K562 (cell line): ENCODE measurements around the gene KRTCAP2. TPM values are rescaled to one million over a fixed set of nuclear protein-coding genes. Genes with fewer than 3 reads are reported as not detected.

Experiments used
- BCL6 ChIP-seq: fragments of 250-450 bp; sonication (Bioruptor Pico); IDR thresholded peaks from 2 replicates; pipeline ENCODE4 v1.4.0; 2020
- BMI1 ChIP-seq: fragments of 150-350 bp; IDR thresholded peaks from 2 replicates; pipeline ENCODE4 v1.6.1; 2014; ENCODE audit warnings: low read length
- CBX3 ChIP-seq, 2 experiments: IDR thresholded peaks; 1 replicate in 1 of 2; 2 replicates in 1 of 2; pipeline ENCODE4 v1.6.1; 2012; ENCODE audit warnings: inconsistent platforms in 2 of 2, low read length in 2 of 2, borderline replicate concordance in 1 of 2, control low read depth in 1 of 2
- E2F8 ChIP-seq: fragments of 450-650 bp; IDR thresholded peaks from 2 replicates; pipeline ENCODE4 v1.7.1; 2018; ENCODE audit warnings: mild to moderate bottlenecking, low read depth; ENCODE audit not compliant: partially characterized antibody
- MTA2 ChIP-seq: fragments of 450-650 bp; IDR thresholded peaks from 2 replicates; pipeline ENCODE4 v1.6.1; 2016; ENCODE audit warnings: low read depth
- MYC ChIP-seq, 2 experiments: fragments of 250-450 bp in 1 of 2; sonication (Bioruptor Pico) in 1 of 2; IDR thresholded peaks; 2 replicates each; pipeline versions ENCODE4 v1.5.1 to v1.6.1; 2012 to 2021; ENCODE audit warnings: low read depth in 2 of 2, borderline replicate concordance in 1 of 2, improper control_type of control experiment in 1 of 2, low read length in 1 of 2, mild to moderate bottlenecking in 1 of 2, moderate library complexity in 1 of 2
- NCOA1 ChIP-seq: fragments of 450-650 bp; IDR thresholded peaks from 2 replicates; pipeline ENCODE4 v1.6.1; 2016; ENCODE audit warnings: low read depth
- NKRF ChIP-seq: fragments of 450-650 bp; IDR thresholded peaks from 2 replicates; pipeline ENCODE4 v1.6.1; 2016; ENCODE audit warnings: borderline replicate concordance
- RBM34 ChIP-seq: fragments of 200-400 bp; formaldehyde crosslinking; IDR thresholded peaks from 2 replicates; pipeline ENCODE4 v1.6.1; 2018; ENCODE audit warnings: low read length, borderline replicate concordance; ENCODE audit not compliant: insufficient read depth
- TRIM25 ChIP-seq: fragments of 450-650 bp; IDR thresholded peaks from 2 replicates; pipeline ENCODE4 v1.7.0; 2016; ENCODE audit warnings: borderline replicate concordance
- ZNF318 ChIP-seq, 2 experiments: fragments of 450-650 bp; IDR thresholded peaks; 2 replicates each; pipeline ENCODE4 v1.6.1; 2016; ENCODE audit warnings: mild to moderate bottlenecking in 2 of 2, borderline replicate concordance in 1 of 2, low read depth in 1 of 2, moderate library complexity in 1 of 2
- polyA plus RNA-seq, 8 experiments: library from polyadenylated mRNA; depleted of rRNA in 4 of 8; stranded (reverse) in 5 of 8; unstranded in 3 of 8; fragments of >200 nt; fragmentation: Nextera tagmentation in 2 of 8; fragmentation: Illumina TruSeq in 1 of 8; extraction: Ambion mirVana in 2 of 8; extraction: Trizol in 1 of 8; gene quantifications; 2 replicates each; pipeline versions ENCODE4 v1.2.1 to v1.2.3, GENCODE V29; 2011 to 2014; ENCODE audit warnings: inconsistent platforms in 1 of 8, missing spikeins in 1 of 8
- total RNA-seq, 7 experiments: library from RNA; depleted of rRNA in 6 of 7; stranded (reverse); fragments of >200 nt in 6 of 7; fragmentation: Illumina TruSeq in 2 of 7; extraction: Trizol in 2 of 7; gene quantifications; 2 replicates each; pipeline versions ENCODE4 v1.2.1 to v1.2.3, GENCODE V29; 2011 to 2021; ENCODE audit warnings: low replicate concordance in 1 of 7

KRTCAP2 gene
- total and polyA plus RNA-seq, 9 of the 15 experiments (the other 6 are each of a cell fraction or from before 2014, with no cell fraction given), result 126 to 436 (median 244) TPM

GRCh38 chr1:155135415-155136028 lies 37.6 kb downstream of the KRTCAP2 start, which contains the start of gene SLC50A1 (continued):
- 0 out of 4 replicates have a peak, but pooled peaks of 1 of the 2 experiments have one; percentile 4 for TF ChIP-seq ZNF318 (IDR thresholded peaks at IDR 0.05; ENCODE audit: borderline replicate concordance in 1 of 2, low read depth in 1 of 2)
- peak; percentile 42; the same call in 1 of the 2 replicates for TF ChIP-seq NKRF
- TF ChIP-seq NCOA1, result peak; percentile 37; the same call in 1 of the 2 replicates
- TF ChIP-seq TRIM25, result no peak
- peak; percentile 42 for TF ChIP-seq E2F8
- TF ChIP-seq MTA2, result 0 out of 2 replicates have a peak, but pooled peaks have one; percentile 2
- TF ChIP-seq RBM34, result no peak
- peak in 1 of 2 experiments; percentile 41; a peak in 1 of 3 replicates for TF ChIP-seq CBX3 (IDR thresholded peaks at IDR 0.05; ENCODE audit: borderline replicate concordance in 1 of 2, low read length in 2 of 2)
- TF ChIP-seq BCL6 (CRISPR knock-in tag), result no peak
- no peak for TF ChIP-seq BMI1
- TF ChIP-seq MYC (IDR thresholded peaks at IDR 0.05; ENCODE audit: low read depth, low read length), result peak; percentile 23
- 0 out of 2 replicates have a peak, but pooled peaks have one; percentile 32 for TF ChIP-seq MYC (CRISPR knock-in tag; IDR thresholded peaks at IDR 0.05; ENCODE audit: borderline replicate concordance, low read depth)
